IPS-20b (cell line): ENCODE data around the gene F2RL3.

Source experiments
- H3K27ac ChIP-seq: one replicate; pipeline ENCODE4 v1.5.1; 2013; ENCODE audit warnings: low read length
- H3K27me3 ChIP-seq: 2 replicates; pipeline ENCODE4 v1.6.1; 2013; ENCODE audit warnings: mild to moderate bottlenecking, low read length, inconsistent platforms; ENCODE audit not compliant: insufficient read depth
- H3K36me3 ChIP-seq: 2 replicates; pipeline ENCODE4 v1.6.1; 2013; ENCODE audit warnings: low read depth, mild to moderate bottlenecking, inconsistent platforms, low read length, moderate library complexity; ENCODE audit not compliant: insufficient read depth
- H3K4me1 ChIP-seq: 2 replicates; pipeline ENCODE4 v1.6.1; 2013; ENCODE audit warnings: mild to moderate bottlenecking, control low read depth, inconsistent platforms, low read length, moderate library complexity; ENCODE audit not compliant: insufficient read depth
- H3K4me3 ChIP-seq: 2 replicates; pipeline ENCODE4 v1.5.1; 2013; ENCODE audit warnings: mild to moderate bottlenecking, low read length, inconsistent platforms
- H3K9ac ChIP-seq: 2 replicates; pipeline ENCODE4 v1.6.1; 2013; ENCODE audit warnings: low read depth, mild to moderate bottlenecking, inconsistent platforms, low read length, moderate library complexity
- H3K9me3 ChIP-seq: 2 replicates; pipeline ENCODE4 v1.6.1; 2013; ENCODE audit warnings: mild to moderate bottlenecking, low read depth, low read length, inconsistent platforms; ENCODE audit not compliant: insufficient read depth

F2RL3 gene

DNA sequence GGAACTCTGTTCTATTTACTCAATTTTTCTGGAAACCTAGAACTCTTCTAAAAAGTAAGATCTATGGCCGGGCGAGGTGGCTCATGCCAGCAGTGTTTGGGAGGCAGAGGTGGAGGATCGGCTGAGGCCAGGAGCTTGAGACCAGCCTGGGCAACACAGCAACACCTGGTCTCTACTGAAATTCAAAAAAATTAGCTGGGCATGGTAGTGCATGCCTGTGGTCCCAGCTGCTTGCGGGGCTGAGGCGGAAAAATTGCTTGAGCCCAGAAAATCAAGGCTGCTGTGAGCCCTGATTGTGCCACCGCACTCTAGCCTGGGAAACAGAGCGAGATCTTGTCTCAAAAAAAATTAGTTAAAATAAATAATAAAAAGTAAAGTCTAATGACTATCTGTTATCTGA lies 28.6 kb downstream of the F2RL3 start:
- no peak overlapping the region for H3K9ac ChIP-seq
- peaks cover 14% of the 10 kb centered on the region for H3K9me3 ChIP-seq
- 0 out of 2 replicates have a peak, but pooled peaks cover 5% of the 10 kb centered on the region for H3K36me3 ChIP-seq

DNA sequence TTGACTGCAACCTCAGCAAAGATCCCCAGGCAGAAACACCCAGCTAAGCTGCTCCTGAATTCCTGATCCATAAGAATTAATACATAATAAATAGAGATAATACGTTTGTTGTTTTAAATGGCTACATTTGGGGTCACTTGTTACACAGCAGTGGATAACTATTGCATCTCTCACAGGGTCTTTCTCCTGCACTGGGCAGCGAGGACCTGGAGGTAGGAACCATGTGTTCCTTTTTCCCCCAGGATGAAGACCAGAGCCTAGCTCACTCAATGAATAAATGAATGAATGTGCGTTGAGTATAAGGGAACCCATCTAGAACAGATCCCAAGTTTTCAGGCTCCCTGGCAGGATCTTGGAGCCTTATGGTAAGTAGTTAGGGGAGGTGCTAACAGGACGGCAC lies 30.7 kb downstream of the F2RL3 start:
- Histone ChIP-seq H3K9me3 (no peaks in the 10 kb centered on the region; the same call in 1 of the 2 replicates), H3K4me3 (no peak overlapping the region), H3K27ac (no peak overlapping the region), H3K36me3 (no peaks in the 10 kb centered on the region), H3K9ac (no peak overlapping the region), H3K27me3 (no peaks in the 10 kb centered on the region), H3K4me1 (no peaks in the 10 kb centered on the region)

More for the DNA sequence above, 28.6 kb downstream of the F2RL3 start:
- Histone ChIP-seq H3K4me3 (no peak overlapping the region), H3K27ac (no peak overlapping the region), H3K4me1 (no peaks in the 10 kb centered on the region), H3K27me3 (no peaks in the 10 kb centered on the region)

- H3K4me1 ChIP-seq, result no peaks in the 10 kb centered on the region
- no peaks in the 10 kb centered on the region for H3K27me3 ChIP-seq
- H3K4me3 ChIP-seq, result no peak overlapping the region
- H3K9me3 ChIP-seq, result no peaks in the 10 kb centered on the region; the same call in 1 of the 2 replicates
- H3K9ac ChIP-seq, result no peak overlapping the region
- no peaks in the 10 kb centered on the region for H3K36me3 ChIP-seq
- H3K27ac ChIP-seq, result no peak overlapping the region
Measured at GRCh38 chr19:16920816-16921529, 32.2 kb downstream of the F2RL3 start.

GRCh38 chr19:16921766-16922591 lies 33.2 kb downstream of the F2RL3 start:
- H3K9me3 ChIP-seq, result no peaks in the 10 kb centered on the region; the same call in 1 of the 2 replicates
- H3K36me3 ChIP-seq, result no peaks in the 10 kb centered on the region
- no peak overlapping the region for H3K4me3 ChIP-seq
- no peaks in the 10 kb centered on the region for H3K27me3 ChIP-seq
- no peak overlapping the region for H3K27ac ChIP-seq
- H3K9ac ChIP-seq, result no peak overlapping the region
- H3K4me1 ChIP-seq, result no peaks in the 10 kb centered on the region

- Histone ChIP-seq H3K27me3 (no peaks in the 10 kb centered on the region), H3K4me1 (no peaks in the 10 kb centered on the region), H3K9ac (no peak overlapping the region), H3K4me3 (no peak overlapping the region), H3K36me3 (no peaks in the 10 kb centered on the region), H3K27ac (no peak overlapping the region), H3K9me3 (no peaks in the 10 kb centered on the region; the same call in 1 of the 2 replicates)
Measured at GRCh38 chr19:16922592-16922934, 33.8 kb downstream of the F2RL3 start.

DNA sequence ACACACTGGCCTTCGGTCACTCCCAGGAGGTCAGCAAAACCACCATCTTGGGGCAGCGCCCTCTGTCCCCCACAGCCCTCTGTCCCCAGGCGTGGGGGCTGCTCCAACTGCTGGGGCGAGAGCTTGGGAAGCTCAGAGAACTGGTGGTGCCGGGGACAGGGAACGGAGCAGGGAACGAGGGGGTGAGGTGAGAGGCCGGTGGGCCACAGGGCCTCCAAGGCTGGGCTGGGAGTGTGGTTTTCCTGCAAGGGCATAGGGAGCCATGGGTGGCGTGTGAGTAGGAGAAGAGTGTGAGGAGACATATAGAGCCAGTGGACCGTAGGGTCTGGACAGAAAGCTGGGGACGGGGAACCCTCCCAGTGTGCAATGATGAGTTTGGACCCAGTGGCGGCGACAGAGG lies 34.1 kb downstream of the F2RL3 start:
- Histone ChIP-seq H3K36me3 (no peaks in the 10 kb centered on the region), H3K4me3 (no peak overlapping the region), H3K27me3 (no peaks in the 10 kb centered on the region), H3K4me1 (no peaks in the 10 kb centered on the region), H3K9me3 (no peaks in the 10 kb centered on the region; the same call in 1 of the 2 replicates), H3K9ac (no peak overlapping the region), H3K27ac (no peak overlapping the region)

- no peak overlapping the region for H3K4me3 ChIP-seq
Measured at GRCh38 chr19:16927883-16928282, 39.1 kb downstream of the F2RL3 start.

DNA sequence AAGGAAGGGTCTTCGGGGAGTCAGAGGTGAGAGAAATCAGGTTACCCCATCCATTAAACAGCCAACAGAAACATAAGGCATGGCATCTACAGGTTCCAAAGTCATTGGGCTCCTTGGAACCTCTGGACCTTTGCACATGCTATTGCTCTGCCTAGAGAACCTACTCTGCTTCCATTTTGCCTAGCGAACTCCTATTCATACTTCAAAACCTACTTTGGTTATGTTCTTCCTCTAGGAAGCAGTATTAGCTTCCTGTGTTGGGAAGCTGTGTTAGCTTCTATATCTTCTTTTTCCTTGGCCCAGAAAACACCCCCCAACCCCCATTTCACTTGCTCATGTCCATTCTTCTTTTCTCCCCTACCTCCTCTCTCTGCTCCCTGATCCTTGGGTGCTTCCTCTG lies 39.6 kb downstream of the F2RL3 start:
- Histone ChIP-seq H3K36me3 (no peaks in the 10 kb centered on the region), H3K4me1 (no peaks in the 10 kb centered on the region), H3K4me3 (no peak overlapping the region), H3K9me3 (no peaks in the 10 kb centered on the region), H3K27ac (no peak overlapping the region), H3K9ac (no peak overlapping the region), H3K27me3 (no peaks in the 10 kb centered on the region)

More at GRCh38 chr19:16927883-16928282, 39.1 kb downstream of the F2RL3 start:
- H3K27ac ChIP-seq, result no peak overlapping the region
- no peaks in the 10 kb centered on the region for H3K9me3 ChIP-seq
- H3K9ac ChIP-seq, result no peak overlapping the region
- H3K27me3 ChIP-seq, result no peaks in the 10 kb centered on the region
- no peaks in the 10 kb centered on the region for H3K4me1 ChIP-seq
- no peaks in the 10 kb centered on the region for H3K36me3 ChIP-seq

DNA sequence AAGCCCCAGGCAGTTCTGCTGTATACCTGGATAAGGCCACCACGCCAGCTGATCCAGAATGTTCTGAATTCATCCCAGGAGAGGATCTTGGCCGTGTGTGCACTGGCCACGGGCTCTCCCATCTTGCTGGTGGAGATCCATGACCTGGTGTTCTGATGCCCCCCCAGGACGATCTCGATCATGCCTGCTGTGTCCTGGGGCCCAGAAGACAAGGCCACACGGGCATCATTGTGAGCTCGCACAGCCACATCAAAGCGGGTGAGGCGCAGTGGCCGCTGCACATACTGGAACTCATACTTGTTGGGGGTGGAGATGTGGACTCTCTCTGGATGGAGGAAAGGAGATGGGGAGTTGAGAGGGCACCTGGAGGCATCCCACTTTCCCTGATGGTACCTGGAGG lies 40.1 kb downstream of the F2RL3 start:
- Histone ChIP-seq H3K9ac (no peak overlapping the region), H3K27ac (no peak overlapping the region), H3K4me1 (no peaks in the 10 kb centered on the region), H3K27me3 (no peaks in the 10 kb centered on the region), H3K36me3 (no peaks in the 10 kb centered on the region), H3K9me3 (no peaks in the 10 kb centered on the region), H3K4me3 (no peak overlapping the region)

DNA sequence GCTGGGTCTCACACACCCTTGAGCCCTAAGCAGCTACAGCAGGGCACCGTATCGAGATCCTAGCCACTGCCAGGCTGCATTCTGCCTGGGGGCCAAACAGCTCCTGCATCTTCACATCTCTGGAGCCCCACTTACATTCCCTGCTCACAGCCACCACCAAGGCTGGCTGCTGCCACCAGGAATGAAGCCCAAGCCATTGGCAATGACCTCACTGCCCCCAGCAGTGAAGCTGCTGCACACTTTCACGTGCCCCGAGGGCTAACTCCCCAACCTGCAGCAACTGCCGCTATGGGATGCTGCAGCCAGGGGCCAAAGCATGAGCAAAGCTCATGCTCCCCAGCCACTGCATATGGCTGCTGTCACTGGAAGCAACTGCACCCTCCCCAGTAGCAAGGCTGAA lies 42.0 kb downstream of the F2RL3 start:
- no peak overlapping the region for H3K9ac ChIP-seq
- 0 out of 2 replicates have a peak, but pooled peaks cover 5% of the 10 kb centered on the region for H3K9me3 ChIP-seq
- H3K27ac ChIP-seq, result no peak overlapping the region
- no peaks in the 10 kb centered on the region for H3K4me1 ChIP-seq
- H3K27me3 ChIP-seq, result no peaks in the 10 kb centered on the region
- H3K4me3 ChIP-seq, result no peak overlapping the region
- H3K36me3 ChIP-seq, result no peaks in the 10 kb centered on the region

- H3K9ac ChIP-seq, result no peak overlapping the region
- no peaks in the 10 kb centered on the region for H3K27me3 ChIP-seq
- H3K9me3 ChIP-seq, result 0 out of 2 replicates have a peak, but pooled peaks cover 5% of the 10 kb centered on the region
- H3K27ac ChIP-seq, result no peak overlapping the region
- no peak overlapping the region for H3K4me3 ChIP-seq
- no peaks in the 10 kb centered on the region for H3K4me1 ChIP-seq
- H3K36me3 ChIP-seq, result no peaks in the 10 kb centered on the region
Measured at GRCh38 chr19:16931306-16931705, 42.5 kb downstream of the F2RL3 start.

GRCh38 chr19:16934489-16934888 lies 45.7 kb downstream of the F2RL3 start:
- Histone ChIP-seq H3K27ac (no peak overlapping the region), H3K27me3 (no peaks in the 10 kb centered on the region), H3K4me1 (no peaks in the 10 kb centered on the region), H3K9me3 (0 out of 2 replicates have a peak, but pooled peaks cover 5% of the 10 kb centered on the region), H3K4me3 (no peak overlapping the region), H3K9ac (no peak overlapping the region), H3K36me3 (no peaks in the 10 kb centered on the region)
